HG02642 (cell line): ENCODE measurements around the gene HRH2.

ENCODE experiments used
- ATAC-seq: cut with Tn5 transposase; IDR thresholded peaks from one replicate; pipeline ENCODE4 v1.9.1; 2021; ENCODE audit warnings: mild to moderate bottlenecking; ENCODE audit not compliant: unreplicated experiment, poor library complexity

Gene HRH2

DNA sequence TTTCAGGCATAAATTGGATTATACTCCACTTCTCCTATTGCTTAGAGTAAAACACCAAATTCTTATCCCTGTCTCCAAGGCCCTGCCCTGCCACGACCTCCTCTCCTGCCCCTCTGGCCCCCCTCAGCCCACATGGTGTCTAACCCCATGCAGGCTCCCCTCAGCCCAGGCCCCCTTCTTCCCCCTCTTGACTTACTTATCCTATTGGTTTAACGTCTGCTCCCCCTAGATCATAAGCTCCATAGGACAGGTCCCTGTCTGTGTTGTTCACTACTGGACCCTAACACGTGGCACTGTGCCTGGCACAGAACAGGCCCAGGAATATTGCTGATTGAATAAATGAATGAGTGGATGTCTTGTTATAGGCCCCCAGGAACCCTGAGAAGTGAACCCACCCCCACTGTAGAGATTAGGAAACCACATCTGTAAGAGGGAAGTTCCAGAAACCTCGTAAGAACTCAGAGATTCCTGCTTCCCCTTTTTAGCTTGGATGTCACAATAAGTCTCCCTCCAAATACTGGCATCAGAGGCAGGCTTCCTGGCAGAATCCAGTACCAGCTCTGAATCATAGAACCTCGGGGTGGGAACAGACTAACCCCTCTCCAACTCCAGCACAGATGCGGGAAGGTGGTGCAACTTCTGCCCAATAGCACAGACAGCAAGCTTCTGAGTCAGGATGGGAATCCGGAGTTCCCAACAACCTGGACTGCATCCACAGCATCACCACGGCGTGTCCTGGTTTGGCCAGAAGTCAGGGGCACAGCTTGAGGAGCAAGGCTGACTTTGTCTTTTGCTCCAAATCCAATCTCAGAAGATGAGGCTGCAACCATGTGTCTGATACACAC lies 31.5 kb downstream of the HRH2 start:
- ATAC-seq = no peak

DNA sequence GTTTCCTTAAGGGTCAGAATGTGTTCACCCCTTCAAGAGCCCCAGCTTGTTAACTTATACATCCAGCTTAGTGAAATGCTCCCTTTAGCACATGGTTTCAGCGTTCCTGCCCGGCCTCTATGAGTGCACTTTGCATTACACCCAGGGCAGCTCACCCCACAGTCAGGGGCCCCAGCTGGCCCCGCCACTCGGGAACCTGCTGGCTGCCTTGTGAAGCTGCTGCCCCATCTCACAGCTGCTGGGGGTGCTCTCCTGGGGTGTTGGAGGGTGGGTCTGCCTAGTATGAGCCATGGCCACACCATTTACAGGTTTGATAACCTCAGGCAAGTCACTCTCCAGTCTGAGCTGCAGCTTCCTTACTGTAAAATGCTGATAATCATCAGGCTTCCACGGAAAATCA lies 32.2 kb downstream of the HRH2 start:
- no peak for ATAC-seq

DNA sequence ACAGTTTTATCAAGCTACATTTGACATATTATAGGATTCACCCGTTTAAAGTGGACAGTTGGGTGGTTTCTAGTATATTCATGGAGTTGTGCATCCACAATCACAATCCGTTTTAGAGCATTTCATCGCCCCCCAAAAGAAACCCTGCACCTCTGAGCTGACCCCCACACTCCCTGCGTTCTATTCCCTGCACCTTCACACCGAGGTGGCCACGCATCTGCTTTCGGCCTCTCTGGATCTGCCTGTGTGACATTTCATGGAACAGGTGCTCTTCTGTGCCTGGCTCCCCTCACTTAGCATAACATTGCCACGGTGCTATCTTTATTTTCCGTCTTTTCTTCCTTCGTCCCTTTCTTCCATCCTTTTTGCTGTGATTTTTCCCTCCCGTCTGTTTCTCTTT lies 32.7 kb downstream of the HRH2 start:
- ATAC-seq = no peak

DNA sequence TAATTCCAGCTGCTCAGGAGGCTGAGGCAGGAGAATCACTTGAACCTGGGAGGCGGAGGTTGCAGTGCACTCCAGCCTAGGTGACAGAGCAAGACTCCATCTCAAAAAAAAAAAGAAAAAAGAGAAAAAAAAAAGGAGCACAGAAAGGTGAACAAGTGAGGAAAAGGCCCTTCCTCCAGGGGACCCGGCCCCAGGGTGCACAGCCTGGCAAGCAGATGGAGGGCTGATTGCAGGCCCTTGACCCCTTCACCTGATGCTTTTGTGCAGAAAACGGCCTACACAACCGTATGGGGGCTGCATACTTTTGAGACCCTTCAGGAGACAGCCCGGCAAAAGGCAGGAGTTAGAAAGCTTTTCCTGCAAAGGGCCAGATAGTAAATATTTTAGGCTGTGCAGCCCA lies 33.9 kb downstream of the HRH2 start:
- ATAC-seq = no peak

DNA sequence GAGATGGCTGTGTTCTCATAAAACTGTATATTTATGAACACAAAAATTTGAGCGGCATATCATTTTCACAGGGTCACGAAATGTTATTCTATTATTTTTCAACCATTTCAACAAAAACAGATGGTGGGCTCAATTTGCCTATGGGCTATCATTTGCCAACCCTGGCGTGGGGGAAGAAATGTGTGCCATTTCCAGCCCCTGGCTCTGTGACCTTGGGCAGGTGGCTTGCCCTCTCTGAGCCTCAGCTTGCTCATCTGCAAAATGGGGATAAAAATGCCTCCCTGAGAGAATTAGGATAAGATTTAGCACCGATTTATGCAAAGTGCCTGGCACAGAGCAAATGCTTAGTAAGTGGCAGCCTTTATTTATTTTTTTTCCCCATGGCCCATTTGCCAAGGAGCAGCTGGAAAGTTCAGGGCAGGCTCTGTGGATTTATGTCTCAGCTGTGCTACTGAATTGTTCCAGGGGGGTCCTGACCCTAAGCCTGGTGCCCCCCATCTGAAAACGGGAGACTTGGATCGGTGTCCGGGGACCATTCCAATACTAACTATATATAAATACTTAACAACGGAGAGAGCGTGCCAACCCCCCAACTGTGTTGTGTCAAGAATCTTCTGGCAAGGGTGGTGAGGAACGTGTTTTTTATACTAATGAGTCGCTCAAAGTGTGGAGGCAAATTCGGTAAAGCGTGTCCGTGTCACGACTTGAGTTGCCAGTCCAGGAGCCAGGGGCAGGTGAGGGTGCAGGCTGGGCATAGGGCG lies 34.5 kb downstream of the HRH2 start:
- no peak for ATAC-seq

DNA sequence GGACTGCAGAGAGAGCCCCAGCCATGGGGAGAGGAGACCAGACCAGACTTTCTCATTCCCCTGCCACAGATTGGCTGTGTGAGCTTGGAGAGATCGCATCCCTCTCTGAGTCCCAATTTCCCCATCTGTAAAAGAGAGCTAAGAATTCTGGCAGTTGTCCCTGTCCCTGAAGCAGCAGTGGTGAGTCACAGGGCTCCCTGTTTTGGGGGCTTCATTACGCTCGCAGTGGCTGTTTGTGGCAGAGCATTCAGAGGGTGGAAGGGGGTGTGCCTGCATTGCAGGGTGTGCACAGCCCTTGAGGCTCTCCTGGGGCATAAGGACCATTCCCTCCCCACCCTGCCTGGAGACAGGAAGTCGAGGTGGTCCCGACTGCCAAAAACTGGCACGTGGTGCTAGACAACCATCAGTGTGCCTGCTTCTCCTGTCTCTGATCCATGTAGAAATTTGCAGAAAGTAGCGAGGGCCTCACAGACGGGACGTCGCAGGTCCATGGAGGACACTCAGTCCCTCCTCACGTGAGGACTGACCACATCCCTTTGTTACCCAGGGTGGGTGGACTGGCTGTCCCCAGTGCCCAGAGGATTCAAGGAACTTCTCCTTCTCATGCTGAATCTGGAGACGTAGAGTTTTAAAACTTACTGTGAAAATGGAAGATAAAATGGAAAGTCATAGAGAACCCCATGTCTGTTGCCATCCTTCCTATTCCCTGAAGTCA lies 35.3 kb downstream of the HRH2 start:
- ATAC-seq = no peak

DNA sequence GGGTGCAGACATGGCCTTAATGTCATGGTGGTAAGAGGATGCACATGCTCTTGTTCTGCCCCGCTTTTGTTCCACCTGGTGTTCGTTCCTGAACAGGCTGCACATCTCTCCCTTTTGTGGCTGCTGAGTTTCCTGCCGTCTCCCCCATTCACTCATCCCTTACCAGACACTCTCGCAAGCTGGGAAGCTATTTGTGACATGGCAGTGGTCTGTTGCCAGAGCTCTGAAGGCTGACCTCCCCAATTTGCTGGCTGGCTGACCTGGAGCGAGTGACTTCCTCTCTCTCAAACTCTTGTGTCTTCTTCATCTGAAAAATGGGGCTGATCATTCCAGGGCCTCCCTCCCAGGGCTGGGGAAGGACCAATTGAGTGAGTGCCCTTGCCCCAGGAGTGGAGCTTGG lies 35.9 kb downstream of the HRH2 start:
- no peak for ATAC-seq

DNA sequence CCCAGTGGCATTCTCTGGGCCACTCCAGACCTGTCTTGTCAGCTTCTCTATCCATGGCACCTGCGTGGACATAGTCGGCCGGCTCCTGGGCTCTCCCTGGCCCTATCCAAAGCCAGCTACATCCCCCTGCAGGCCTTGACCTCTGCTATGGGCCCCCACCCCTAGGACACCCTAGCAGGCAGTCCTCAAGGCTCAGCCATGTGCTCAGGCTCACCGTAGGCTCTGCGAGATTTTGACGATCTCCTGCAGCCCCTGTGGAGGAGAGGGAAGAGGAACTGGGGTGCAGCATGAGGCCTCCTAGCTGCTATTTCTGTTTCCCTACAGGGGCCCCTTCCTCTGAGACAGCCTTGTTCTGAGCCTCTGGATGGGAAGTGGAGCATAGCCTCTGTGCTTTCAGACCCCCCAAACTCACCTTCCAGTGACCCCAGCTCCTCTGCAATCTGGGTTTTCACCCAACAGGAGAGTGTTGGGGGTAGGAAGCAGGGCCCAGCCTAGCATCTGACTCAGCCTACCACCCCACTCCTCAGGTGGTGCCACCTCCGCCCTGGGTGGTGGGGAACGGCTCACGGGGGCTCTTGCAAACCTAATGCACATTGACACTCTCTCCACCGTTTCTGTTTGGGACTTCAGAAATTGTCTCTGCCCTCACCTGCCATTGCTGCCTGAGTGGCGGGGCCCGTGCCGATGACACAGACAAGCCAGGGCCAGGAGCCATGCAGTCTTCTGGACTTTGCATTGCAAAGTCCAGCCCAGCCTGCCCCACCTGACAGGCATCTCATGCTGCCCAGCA lies 36.7 kb downstream of the HRH2 start:
- no peak for ATAC-seq

DNA sequence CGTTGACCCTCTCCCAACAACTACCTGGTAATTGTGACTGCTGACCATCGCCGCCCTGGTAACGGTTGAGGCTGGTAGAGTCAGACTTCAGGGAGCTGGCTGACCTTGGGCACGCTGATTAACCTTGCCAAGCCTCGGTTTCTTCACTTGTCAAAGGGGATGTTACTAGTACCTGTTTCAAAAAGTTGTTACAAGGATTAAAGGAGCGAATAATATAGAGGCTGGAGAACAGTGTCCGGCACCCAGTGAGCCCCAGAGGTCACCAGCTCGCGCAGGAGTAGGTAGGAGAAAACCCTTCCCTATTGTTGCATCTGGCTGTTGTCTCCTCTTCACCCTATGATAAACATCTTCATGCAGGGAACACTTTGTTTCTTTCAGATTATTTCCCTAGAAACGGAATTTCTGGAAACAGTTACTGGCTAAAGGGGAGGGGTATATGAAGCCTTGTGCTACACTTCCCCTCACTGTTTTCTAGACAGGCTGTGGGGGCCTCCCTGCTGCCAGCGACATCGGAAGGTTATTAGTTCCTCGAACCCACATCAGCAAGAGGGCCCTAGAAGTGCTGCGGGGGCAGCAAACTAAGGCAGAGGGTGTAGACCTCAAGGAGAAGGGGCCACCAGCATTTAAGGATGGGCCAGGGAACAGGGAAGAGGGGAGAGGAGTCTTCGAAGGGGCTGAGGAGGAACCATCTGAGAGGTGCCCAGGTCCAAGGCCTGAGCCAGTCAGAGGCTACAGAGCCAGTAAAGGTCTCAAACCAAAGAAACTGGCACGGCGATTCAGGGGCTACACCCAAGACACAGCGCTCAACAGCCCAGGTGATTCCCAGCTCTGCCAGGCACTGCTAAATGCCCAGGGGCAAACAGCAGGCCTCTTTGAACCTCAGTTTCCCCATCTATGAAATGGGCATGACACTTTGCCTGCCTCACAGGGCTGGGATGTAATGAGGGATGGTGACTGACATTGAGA lies 37.6 kb downstream of the HRH2 start:
- ATAC-seq = no peak

DNA sequence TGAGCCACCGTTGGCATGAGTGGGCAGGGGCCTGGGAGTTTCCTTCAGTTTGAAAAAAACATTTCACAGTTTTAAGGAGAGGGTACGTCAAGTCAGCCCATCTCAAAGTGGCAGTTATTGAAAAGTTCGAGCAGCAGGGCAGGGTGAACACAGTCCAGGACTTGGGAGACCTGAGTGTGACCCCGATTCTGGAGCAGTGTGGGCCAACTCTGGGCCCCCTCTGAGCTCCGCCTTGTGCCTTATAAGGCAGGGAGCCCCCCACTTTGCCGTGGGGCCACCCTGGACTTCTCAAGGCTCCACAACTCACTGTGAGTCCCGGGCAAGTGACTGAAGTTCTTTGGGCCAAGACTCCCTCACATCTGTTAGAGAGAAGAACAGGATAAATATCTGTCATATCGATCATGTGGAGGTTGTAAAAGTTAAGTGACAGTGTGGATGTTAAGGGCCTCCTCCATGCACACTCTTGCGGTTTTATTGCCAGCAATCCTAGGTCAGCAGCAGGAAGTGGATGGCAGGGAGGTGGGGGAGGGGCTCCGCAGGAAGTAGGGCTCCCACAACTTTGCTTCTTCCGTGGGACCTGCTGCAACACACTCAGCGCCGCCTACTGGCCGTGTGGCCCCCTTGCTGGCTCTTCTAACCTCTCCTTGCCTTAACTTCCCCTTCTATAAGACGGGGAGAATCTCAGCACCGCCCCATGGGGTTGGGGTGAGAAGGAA lies 38.4 kb downstream of the HRH2 start:
- no peak for ATAC-seq

DNA sequence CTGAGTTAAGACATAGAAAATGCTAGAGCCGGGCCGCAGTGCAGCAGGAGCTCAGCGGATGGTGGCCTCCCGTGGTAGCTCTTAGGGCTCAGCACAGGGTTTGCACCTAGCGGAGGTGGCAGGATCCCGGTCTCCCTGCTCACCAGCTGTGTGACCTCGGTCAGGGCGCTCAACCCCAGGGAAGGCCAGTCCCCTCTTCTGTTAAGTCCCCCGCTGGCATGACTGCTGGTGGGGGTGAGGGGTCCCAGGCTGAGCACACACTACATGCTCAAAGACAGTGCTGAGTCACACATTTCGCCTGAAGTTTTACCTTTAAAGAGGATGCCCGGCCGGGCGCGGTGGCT lies 39.0 kb downstream of the HRH2 start:
- ATAC-seq = no peak

DNA sequence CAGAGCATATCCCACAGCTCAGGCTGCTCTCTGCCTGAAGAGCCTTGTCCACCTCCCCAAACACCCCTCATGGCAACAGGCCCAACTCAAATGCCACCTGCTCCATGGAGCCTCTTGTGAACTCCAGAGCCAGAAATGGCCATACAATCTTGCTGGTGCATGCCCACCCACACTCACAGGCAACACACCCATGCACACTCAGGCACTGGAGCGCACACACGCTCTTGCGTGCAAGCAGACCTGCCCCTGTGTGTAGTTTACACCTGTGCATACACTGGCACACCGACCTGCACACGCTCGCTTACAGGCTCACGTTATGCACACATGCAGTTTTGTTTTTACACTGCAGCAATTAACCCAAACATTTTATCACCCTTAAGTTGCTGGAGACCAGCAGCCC lies 40.0 kb downstream of the HRH2 start:
- ATAC-seq = no peak

DNA sequence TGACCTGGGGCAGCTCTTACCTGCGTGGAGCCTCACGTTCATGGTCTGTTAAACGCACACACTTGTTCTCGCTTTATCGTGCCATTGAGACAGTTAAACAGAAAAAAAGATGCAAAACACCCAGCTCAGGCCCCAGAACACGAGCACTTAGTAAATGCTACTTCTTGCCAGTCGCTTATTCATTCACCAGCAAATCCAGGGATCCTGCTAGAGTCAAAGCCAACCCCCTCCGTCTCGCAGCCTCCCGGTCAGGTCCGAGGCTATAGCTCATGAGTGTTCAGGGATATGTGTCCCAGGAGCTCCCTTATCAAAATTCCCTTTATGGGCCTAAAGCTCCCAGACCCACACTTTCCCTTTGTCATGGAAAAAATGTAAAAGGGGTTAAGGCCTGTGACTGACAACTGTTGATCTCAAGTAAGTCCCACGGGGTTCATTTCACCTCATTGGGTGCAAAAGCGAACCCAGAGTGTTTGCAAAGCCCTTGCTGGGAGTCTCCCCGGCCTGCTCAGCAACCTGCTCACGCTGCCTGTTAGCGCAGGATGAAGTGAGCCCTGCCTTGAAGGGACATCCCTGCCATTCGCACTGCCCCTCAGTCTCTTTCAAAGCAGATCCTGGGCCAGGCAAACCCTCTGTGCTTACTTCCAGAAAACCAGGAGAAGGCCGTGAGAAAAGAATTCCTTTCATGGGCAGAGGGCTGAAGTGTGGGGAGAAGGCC lies 40.7 kb downstream of the HRH2 start:
- no peak for ATAC-seq

DNA sequence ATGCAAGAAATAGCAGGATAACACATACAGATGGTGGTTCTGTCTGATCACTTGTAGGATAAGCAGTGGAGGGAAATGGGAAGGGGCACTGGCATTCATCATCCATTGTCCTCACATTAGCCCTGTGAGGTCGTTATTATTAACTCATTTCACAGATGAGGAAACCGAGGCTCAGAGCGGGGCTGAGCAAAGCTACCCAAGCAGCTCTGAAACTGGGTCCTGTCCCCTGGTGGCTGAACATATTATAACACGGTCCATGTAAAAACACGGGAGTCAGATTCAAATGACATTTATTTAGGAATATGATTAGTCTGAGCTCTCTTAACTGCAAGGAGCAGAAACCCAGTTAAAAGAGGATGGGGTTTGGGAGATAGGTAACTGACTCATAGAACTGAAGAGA lies 43.1 kb downstream of the HRH2 start:
- ATAC-seq = no peak

DNA sequence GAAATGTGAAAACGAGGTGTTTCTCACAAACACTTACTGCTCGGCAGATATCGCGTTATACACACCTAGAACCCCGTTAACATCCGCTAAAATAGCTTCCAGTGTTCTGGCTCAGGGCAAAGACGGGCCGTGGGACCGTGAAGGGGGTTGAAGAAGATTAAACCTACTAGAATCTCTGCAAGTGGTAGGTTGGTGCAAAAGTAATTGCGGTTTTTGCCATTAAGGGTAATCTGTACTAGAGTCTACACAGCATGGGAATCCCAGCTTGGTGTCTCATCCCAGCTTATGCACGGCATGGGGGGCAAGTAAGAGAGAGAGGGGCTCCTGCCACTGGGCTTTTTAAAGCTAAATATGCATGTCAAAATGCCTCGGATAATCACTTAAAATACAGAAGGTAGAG lies 43.9 kb downstream of the HRH2 start:
- no peak for ATAC-seq

DNA sequence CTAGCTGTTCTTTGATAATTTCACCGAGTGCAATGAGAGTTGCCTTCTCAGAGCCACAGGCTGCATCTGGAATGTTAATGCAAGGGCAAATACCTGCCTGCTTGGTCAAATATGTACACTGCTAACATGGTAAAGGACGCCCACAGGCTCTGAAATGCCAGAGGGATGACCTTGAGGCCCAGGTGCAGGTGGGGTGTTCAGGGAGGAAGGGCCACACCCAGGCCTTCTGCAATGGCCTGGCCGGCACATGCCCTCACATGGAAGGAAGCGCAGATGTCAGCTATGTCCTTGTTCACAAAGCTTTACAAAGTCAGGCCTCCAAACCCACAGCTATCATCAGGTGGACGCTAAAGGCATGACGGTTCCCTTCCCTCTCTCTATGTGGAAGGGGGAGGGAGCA lies 48.6 kb downstream of the HRH2 start:
- ATAC-seq = no peak

DNA sequence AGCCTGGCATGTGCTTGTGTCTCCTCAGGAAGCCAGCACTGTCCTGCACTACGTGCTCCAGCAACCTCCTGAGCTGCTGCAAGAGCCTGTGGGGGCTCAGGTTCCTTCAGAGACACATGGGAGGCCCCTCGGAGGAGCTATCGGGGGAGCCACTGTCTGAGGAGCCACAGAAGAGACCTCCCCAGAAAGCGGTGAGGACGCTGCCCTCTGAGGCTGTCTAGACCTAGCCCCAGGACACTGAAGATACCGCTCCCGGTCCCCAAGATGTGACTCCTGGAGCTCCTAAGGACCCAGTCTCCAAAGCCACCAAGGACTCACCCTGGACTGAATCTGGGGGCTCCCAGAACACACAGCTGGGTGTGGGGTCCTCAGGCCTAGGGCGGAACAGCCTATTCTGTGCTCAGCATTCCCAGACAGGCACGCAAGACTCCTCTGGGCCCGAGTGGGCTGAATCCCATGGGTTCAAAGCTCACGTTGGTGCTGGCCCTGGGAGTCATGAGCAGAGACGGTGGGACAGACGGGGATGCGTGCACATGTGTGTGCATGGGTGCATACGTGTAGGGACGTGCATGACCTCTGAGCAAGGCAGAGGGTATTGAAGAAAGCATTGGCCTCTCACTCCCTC lies 50.0 kb downstream of the HRH2 start:
- no peak for ATAC-seq

DNA sequence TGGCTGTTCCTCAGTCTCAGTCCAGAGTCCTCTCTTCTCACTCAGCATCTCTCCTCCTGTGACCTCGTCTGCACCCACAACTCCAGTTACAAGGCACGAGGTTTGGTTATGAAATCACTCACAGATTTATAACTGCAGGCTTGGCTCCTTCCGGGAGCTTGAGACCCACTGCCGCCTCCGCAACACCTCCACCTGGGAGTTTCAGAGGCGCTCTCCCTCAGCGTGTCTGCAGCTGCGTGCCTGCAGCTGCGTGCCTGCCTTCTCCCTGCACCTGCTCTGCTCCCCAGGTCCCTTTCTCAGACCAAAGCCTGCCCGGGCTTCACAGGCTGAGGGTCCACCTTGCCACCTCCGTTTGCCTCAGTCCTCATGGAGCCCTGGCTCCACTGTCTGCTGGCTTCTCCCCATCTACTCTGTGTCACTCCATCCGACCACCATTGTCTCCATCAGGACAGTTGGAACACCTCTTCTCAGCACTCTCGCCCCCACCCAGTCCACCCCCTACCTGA lies 51.5 kb downstream of the HRH2 start:
- ATAC-seq = no peak
